Measurements from ENCODE around the gene ANKRD28.
"Not testable (repeated sequence)": the region's sequence is repeated elsewhere in the genome, so short reads cannot be mapped to it uniquely, and the experiment has no call there.

Gene ANKRD28

DNA sequence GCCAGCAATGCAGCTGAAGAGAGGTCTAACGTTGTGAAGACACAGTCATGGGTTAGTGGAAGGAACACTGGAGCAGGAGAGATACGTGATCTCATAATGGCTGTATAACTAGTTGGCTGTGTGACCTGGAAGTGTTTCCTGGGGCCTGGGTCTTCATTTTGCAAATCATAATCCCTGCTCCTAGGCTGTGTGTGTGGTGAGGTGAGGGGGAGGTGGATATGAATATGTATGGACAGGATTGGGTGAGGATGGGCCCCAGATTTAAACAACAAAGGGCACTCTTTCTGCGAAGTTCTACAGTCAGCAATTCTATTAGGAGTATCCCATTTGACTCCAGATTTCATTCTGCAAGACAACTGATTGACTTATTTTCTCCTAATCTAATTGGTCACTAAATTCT, 41.3 kb downstream of the ANKRD28 start:
- Histone ChIP-seq H3K9ac (ENCODE audit: low read length in 5 of 5) (no peak overlapping the region), H3K27me3 (ENCODE audit: control insufficient read depth in 5 of 5, insufficient read depth in 4 of 5, low read length in 5 of 5) (no peaks in the 10 kb centered on the region), H3K9me3 (ENCODE audit: control insufficient read depth in 5 of 5, low read length in 5 of 5) (no peaks in the 10 kb centered on the region), H3K27ac (ENCODE audit: low read depth, low read length) (no peak overlapping the region), H3K4me1 (ENCODE audit: control insufficient read depth in 5 of 5, insufficient read depth in 5 of 5, low read length in 5 of 5) (no peaks in the 10 kb centered on the region), H3K36me3 (ENCODE audit: control insufficient read depth in 5 of 5, insufficient read depth in 5 of 5, low read length in 5 of 5) (peaks cover 0 to 17% (median 5%) of the 10 kb centered on the region in 5 donors), H3K4me3 (ENCODE audit: low read depth in 1 of 5, low read length in 5 of 5) (no peak overlapping the region)

DNA sequence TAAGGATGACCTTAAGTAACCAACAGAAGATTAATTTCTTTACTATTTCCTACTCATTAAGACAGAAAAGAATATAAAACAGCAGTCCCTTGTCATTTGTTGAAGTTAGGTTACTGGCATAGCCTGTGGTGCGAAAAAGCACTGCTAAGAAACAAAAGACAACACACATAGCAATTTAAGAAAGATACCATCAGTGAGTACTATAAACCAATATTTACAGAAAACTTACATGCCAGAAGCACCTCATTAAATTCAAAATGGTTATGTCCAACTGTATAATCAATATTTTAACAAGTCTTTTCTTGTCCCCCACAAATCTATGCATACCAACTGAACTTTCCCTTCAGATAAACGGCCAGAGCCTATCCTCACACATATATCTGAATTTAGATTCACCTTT, 42.0 kb downstream of the ANKRD28 start:
- peaks cover 0 to 25% (median 5%) of the 10 kb centered on the region in 5 donors for H3K36me3 ChIP-seq (ENCODE audit: control insufficient read depth in 5 of 5, insufficient read depth in 5 of 5, low read length in 5 of 5)

DNA sequence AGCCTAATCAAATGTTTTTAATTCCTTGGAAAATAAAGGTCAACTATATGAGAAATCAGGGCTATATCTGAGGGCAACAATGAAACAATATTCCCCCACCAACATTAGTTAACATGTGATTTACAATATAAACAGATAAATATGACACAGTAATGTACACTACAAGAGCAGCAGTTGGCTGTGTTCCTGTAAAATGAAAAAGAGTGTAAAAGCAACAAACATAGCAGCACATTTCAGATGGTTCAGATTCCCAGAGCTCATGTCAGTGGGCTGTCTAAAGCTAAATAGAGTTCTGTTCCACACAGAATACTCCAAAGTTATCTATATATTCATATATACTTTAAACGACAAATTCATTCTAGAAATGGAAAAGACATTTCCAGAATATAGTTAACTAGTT, 42.6 kb downstream of the ANKRD28 start:
- no peak overlapping the region for H3K9ac ChIP-seq (ENCODE audit: low read length in 5 of 5)
- no peaks in the 10 kb centered on the region for H3K4me1 ChIP-seq (ENCODE audit: control insufficient read depth in 5 of 5, insufficient read depth in 5 of 5, low read length in 5 of 5)
- H3K27me3 ChIP-seq (ENCODE audit: control insufficient read depth in 5 of 5, insufficient read depth in 4 of 5, low read length in 5 of 5) = no peaks in the 10 kb centered on the region
- H3K36me3 ChIP-seq (ENCODE audit: control insufficient read depth in 5 of 5, insufficient read depth in 5 of 5, low read length in 5 of 5) = peaks cover 4 to 30% (median 9%) of the 10 kb centered on the region in 5 donors
- H3K4me3 ChIP-seq (ENCODE audit: low read depth in 1 of 5, low read length in 5 of 5) = no peak overlapping the region
- no peaks in the 10 kb centered on the region for H3K9me3 ChIP-seq (ENCODE audit: control insufficient read depth in 5 of 5, low read length in 5 of 5)
- H3K27ac ChIP-seq (ENCODE audit: low read depth, low read length) = no peak overlapping the region

More for the DNA sequence above, 42.0 kb downstream of the ANKRD28 start:
- H3K9me3 ChIP-seq (ENCODE audit: control insufficient read depth in 5 of 5, low read length in 5 of 5) = no peaks in the 10 kb centered on the region
- no peaks in the 10 kb centered on the region for H3K27me3 ChIP-seq (ENCODE audit: control insufficient read depth in 5 of 5, insufficient read depth in 4 of 5, low read length in 5 of 5)
- no peak overlapping the region for H3K4me3 ChIP-seq (ENCODE audit: low read depth in 1 of 5, low read length in 5 of 5)
- H3K27ac ChIP-seq (ENCODE audit: low read depth, low read length) = no peak overlapping the region
- H3K4me1 ChIP-seq (ENCODE audit: control insufficient read depth in 5 of 5, insufficient read depth in 5 of 5, low read length in 5 of 5) = no peaks in the 10 kb centered on the region
- no peak overlapping the region for H3K9ac ChIP-seq (ENCODE audit: low read length in 5 of 5)

DNA sequence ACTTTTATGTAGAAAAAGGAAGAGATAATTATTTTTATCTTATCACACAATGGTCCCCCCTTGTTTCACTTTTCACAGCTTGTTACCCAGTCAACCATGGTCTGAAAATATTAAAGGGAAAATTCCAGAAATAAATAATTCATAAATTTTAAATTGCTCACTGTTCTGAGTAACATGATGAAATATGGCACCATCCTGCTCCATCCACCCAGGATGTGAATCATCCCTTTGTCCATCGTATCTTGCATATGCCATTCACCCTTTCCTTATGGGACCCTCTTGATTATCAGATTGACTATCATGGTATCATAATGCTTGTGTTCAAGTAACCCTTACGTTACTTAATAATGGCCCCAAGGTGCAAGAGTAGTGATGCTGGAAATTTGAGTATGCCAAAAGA, 43.7 kb downstream of the ANKRD28 start:
- Histone ChIP-seq H3K9ac (ENCODE audit: low read length in 5 of 5) (no peak overlapping the region), H3K4me1 (ENCODE audit: control insufficient read depth in 5 of 5, insufficient read depth in 5 of 5, low read length in 5 of 5) (no peaks in the 10 kb centered on the region), H3K9me3 (ENCODE audit: control insufficient read depth in 5 of 5, low read length in 5 of 5) (no peaks in the 10 kb centered on the region), H3K27me3 (ENCODE audit: control insufficient read depth in 5 of 5, insufficient read depth in 4 of 5, low read length in 5 of 5) (no peaks in the 10 kb centered on the region), H3K36me3 (ENCODE audit: control insufficient read depth in 5 of 5, insufficient read depth in 5 of 5, low read length in 5 of 5) (peaks cover 5 to 21% (median 8%) of the 10 kb centered on the region in 5 donors), H3K27ac (ENCODE audit: low read depth, low read length) (no peak overlapping the region), H3K4me3 (ENCODE audit: low read depth in 1 of 5, low read length in 5 of 5) (no peak overlapping the region)

DNA sequence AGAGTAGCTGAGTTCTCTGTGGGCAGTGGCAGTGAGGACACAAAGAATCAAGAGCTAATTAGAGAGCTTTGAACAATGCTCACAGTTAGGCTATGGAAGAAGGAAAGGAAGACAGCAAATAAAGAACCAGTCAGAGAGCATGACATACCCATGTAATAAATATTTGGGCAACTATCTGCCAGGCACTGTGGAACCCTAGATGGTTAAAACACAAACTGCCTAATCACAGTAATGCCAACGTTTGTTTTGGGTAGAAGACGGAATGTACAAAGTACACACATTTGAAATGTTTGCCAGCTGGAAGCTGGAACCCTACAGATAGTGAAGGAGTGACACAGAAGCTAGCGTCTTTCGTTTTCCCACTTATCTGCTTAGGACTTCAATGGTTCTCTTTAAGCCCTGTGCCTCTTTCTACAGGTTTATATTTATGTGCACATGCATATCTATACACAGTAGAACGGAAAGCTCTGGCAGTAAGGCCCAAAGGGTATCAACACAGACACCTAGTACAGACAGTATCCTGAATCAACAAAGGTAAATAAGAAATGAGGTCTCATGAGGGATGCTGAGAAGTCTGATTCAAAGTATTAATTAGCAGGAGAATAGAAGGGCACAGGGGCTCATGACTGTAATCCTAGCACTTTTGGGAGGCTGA, 44.6 kb downstream of the ANKRD28 start:
- H3K4me3 ChIP-seq (ENCODE audit: low read depth in 1 of 5, low read length in 5 of 5) = no peak overlapping the region
- no peaks in the 10 kb centered on the region for H3K27me3 ChIP-seq (ENCODE audit: control insufficient read depth in 5 of 5, insufficient read depth in 4 of 5, low read length in 5 of 5)
- H3K36me3 ChIP-seq (ENCODE audit: control insufficient read depth in 5 of 5, insufficient read depth in 5 of 5, low read length in 5 of 5) = peaks cover 5 to 25% (median 8%) of the 10 kb centered on the region in 5 donors
- H3K4me1 ChIP-seq (ENCODE audit: control insufficient read depth in 5 of 5, insufficient read depth in 5 of 5, low read length in 5 of 5) = no peaks in the 10 kb centered on the region
- H3K9ac ChIP-seq (ENCODE audit: low read length in 5 of 5) = no peak overlapping the region
- no peak overlapping the region for H3K27ac ChIP-seq (ENCODE audit: low read depth, low read length)
- H3K9me3 ChIP-seq (ENCODE audit: control insufficient read depth in 5 of 5, low read length in 5 of 5) = no peaks in the 10 kb centered on the region

DNA sequence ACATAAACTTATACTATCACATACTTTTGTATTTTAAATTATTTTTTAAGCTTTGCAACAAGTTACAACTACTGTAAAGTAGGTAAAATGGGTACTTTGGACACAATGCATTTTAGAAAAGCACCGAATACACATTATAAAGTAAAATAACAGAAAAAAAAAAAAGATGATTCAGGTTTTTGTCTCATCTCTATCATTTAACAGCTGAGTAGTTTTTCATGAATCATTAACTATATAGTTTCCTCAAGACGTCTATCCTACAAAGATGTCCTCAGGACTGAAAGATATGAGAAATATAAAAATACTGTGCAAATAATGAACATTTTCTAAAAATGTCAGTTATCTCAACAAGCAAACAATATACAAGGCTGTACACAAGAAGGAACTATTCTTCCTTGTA, 46.9 kb downstream of the ANKRD28 start:
- H3K36me3 ChIP-seq (ENCODE audit: control insufficient read depth in 5 of 5, insufficient read depth in 5 of 5, low read length in 5 of 5) = peaks cover 5 to 23% (median 8%) of the 10 kb centered on the region in 5 donors
- no peak overlapping the region for H3K4me3 ChIP-seq (ENCODE audit: low read depth in 1 of 5, low read length in 5 of 5)
- H3K27ac ChIP-seq (ENCODE audit: low read depth, low read length) = no peak overlapping the region
- no peak overlapping the region for H3K9ac ChIP-seq (ENCODE audit: low read length in 5 of 5)
- no peaks in the 10 kb centered on the region for H3K27me3 ChIP-seq (ENCODE audit: control insufficient read depth in 5 of 5, insufficient read depth in 4 of 5, low read length in 5 of 5)
- H3K4me1 ChIP-seq (ENCODE audit: control insufficient read depth in 5 of 5, insufficient read depth in 5 of 5, low read length in 5 of 5) = no peaks in the 10 kb centered on the region
- H3K9me3 ChIP-seq (ENCODE audit: control insufficient read depth in 5 of 5, low read length in 5 of 5) = no peaks in the 10 kb centered on the region

DNA sequence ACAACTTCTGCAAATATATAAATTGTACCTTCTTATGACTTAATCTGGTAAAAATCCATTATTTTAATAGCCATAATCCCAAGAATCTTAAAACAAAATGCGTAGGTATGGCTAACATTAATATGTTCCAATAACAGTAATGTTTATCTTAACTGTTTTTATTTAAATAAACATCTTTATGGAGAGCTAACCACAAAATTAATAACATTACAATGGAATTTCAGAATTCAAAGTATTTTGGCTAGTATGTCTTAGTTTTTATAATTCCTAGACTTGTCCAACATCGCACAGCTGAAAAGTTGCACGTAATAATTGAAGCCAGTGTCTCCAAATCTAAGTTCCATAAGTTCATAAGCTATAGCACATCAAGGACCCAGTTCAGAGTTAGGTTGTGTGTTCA, 47.6 kb downstream of the ANKRD28 start:
- Histone ChIP-seq H3K4me3 (ENCODE audit: low read depth in 1 of 5, low read length in 5 of 5) (no peak overlapping the region), H3K36me3 (ENCODE audit: control insufficient read depth in 5 of 5, insufficient read depth in 5 of 5, low read length in 5 of 5) (peaks cover 5 to 19% (median 8%) of the 10 kb centered on the region in 5 donors), H3K27ac (ENCODE audit: low read depth, low read length) (no peak overlapping the region), H3K4me1 (ENCODE audit: control insufficient read depth in 5 of 5, insufficient read depth in 5 of 5, low read length in 5 of 5) (no peaks in the 10 kb centered on the region), H3K27me3 (ENCODE audit: control insufficient read depth in 5 of 5, insufficient read depth in 4 of 5, low read length in 5 of 5) (no peaks in the 10 kb centered on the region), H3K9me3 (ENCODE audit: control insufficient read depth in 5 of 5, low read length in 5 of 5) (no peaks in the 10 kb centered on the region), H3K9ac (ENCODE audit: low read length in 5 of 5) (no peak overlapping the region)

DNA sequence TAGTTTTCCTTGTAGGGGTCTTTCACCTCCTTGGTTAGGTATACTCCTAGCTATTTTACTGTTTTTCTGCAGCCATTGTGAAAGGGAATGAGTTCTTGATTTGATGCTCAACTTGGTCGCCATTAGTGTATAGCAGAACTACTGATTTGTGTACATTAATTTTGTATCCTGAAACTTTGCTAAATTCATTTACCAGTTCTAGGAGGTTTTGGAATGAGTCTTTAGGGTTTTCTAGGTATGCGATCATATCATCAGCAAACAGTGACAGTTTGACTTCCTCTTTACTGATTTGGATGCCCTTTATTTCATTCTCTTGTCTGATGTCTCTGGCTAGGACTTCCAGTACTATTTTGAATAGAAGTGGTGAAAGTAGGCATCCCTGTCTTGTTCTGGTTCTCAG, 51.9 kb downstream of the ANKRD28 start:
- not testable (repeated sequence) for H3K9me3 ChIP-seq (ENCODE audit: control insufficient read depth in 5 of 5, low read length in 5 of 5); H3K27ac ChIP-seq (ENCODE audit: low read depth, low read length); H3K27me3 ChIP-seq (ENCODE audit: control insufficient read depth in 5 of 5, insufficient read depth in 4 of 5, low read length in 5 of 5); H3K4me3 ChIP-seq (ENCODE audit: low read depth in 1 of 5, low read length in 5 of 5); H3K9ac ChIP-seq (ENCODE audit: low read length in 5 of 5); H3K4me1 ChIP-seq (ENCODE audit: control insufficient read depth in 5 of 5, insufficient read depth in 5 of 5, low read length in 5 of 5)
- H3K36me3 ChIP-seq (ENCODE audit: control insufficient read depth in 5 of 5, insufficient read depth in 5 of 5, low read length in 5 of 5) = peaks cover 3 to 16% (median 8%) of the 10 kb centered on the region in 5 donors

DNA sequence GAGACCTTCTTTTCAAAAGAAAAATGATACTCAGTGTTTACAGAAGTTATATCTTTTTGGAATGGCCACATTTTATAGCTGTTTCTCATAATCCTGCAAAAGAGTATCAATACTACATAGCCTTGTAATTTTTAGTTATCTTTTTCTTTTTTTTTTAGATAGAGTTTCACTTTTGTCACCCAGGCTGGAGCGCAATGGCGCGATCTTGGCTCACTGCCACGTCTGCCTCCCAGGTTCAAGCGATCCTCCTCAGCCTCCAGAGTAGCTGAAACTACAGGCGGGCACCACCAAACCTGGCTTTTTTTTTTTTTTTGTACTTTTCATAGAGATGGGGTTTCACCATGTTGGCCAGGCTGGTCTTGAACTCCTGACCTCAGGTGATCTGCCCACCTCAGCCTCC, 53.6 kb downstream of the ANKRD28 start:
- Histone ChIP-seq H3K9me3 (ENCODE audit: control insufficient read depth in 5 of 5, low read length in 5 of 5) (peaks cover 0 to 6% (median 0%) of the 10 kb centered on the region in 5 donors), H3K27me3 (ENCODE audit: control insufficient read depth in 5 of 5, insufficient read depth in 4 of 5, low read length in 5 of 5) (no peaks in the 10 kb centered on the region), H3K36me3 (ENCODE audit: control insufficient read depth in 5 of 5, insufficient read depth in 5 of 5, low read length in 5 of 5) (peaks cover 0 to 15% (median 3%) of the 10 kb centered on the region in 5 donors), H3K27ac (ENCODE audit: low read depth, low read length) (no peak overlapping the region), H3K4me1 (ENCODE audit: control insufficient read depth in 5 of 5, insufficient read depth in 5 of 5, low read length in 5 of 5) (no peaks in the 10 kb centered on the region), H3K4me3 (ENCODE audit: low read depth in 1 of 5, low read length in 5 of 5) (no peak overlapping the region), H3K9ac (ENCODE audit: low read length in 5 of 5) (no peak overlapping the region)

DNA sequence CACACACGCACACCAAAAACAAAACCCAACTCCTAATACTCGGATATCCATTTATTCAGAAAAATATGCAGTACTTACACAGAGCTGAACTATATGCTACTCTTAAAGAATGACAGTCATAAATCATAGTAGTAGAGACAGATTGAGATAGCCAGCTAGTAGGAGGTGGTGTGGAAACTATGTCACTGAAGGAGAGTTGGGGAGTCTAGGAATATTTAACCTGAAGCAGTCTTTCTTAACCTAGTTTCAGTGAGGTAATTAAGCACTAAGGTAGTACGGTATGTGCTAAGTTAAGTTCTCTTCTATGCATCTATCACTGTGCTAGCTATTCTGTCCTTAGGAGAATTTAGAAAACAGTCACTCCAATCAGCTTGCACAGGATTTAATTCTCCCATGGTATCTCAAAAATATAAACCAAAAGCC, 54.2 kb downstream of the ANKRD28 start:
- no peak overlapping the region for H3K9ac ChIP-seq (ENCODE audit: low read length in 5 of 5)

More for the DNA sequence above, 54.2 kb downstream of the ANKRD28 start:
- H3K27ac ChIP-seq (ENCODE audit: low read depth, low read length) = no peak overlapping the region
- peaks cover 0 to 10% (median 1%) of the 10 kb centered on the region in 5 donors for H3K9me3 ChIP-seq (ENCODE audit: control insufficient read depth in 5 of 5, low read length in 5 of 5)
- no peaks in the 10 kb centered on the region for H3K4me1 ChIP-seq (ENCODE audit: control insufficient read depth in 5 of 5, insufficient read depth in 5 of 5, low read length in 5 of 5)
- H3K27me3 ChIP-seq (ENCODE audit: control insufficient read depth in 5 of 5, insufficient read depth in 4 of 5, low read length in 5 of 5) = no peaks in the 10 kb centered on the region
- H3K36me3 ChIP-seq (ENCODE audit: control insufficient read depth in 5 of 5, insufficient read depth in 5 of 5, low read length in 5 of 5) = peaks cover 0 to 15% (median 3%) of the 10 kb centered on the region in 5 donors
- H3K4me3 ChIP-seq (ENCODE audit: low read depth in 1 of 5, low read length in 5 of 5) = no peak overlapping the region
